ENCODE data around the gene KMO. TPM values are rescaled to one million over a fixed set of nuclear protein-coding genes. Genes with fewer than 3 reads are reported as not detected.

Gene KMO
- total and polyA plus RNA-seq, 2 of the 8 experiments (the other 6 are each of a cell fraction or from before 2014, with no cell fraction given) = not detected

- Histone ChIP-seq H3K79me1 (ENCODE audit: low read depth, low read length) (peaks cover 2% of the 10 kb centered on the region; the same call in 1 of the 2 replicates), H2BK120ac (replicated peaks; ENCODE audit: low read depth, low read length) (no peak within 1 kb of the TSS), H2AK5ac (ENCODE audit: low read depth, low read length) (no peak within 1 kb of the TSS), H2AFZ (ENCODE audit: low read length) (peak within 1 kb of the TSS; percentile 43), H3K56ac (replicated peaks; ENCODE audit: insufficient read length, low read depth, low read length) (no peak within 1 kb of the TSS), H4K8ac (ENCODE audit: extremely low read depth, insufficient read depth, low read length) (peak within 1 kb of the TSS; percentile 80), H3K27ac (ENCODE audit: low read depth, low read length) (0 out of 2 replicates have a peak within 1 kb of the TSS, but pooled peaks have one; percentile 27), H2BK5ac (ENCODE audit: low read depth, low read length) (peak within 1 kb of the TSS; percentile 60; the same call in 1 of the 2 replicates), H4K5ac (ENCODE audit: insufficient read length, low read depth, low read length) (peak within 1 kb of the TSS; percentile 69), H2BK12ac (ENCODE audit: low read depth, low read length) (no peak within 1 kb of the TSS), H4K20me1 (replicated peaks in 1 of 2; ENCODE audit: control insufficient read depth in 1 of 2, insufficient read depth in 2 of 2, low read length in 2 of 2) (no peaks in the 10 kb centered on the region), H3K4me3 (ENCODE audit: extremely low read depth in 1 of 4, insufficient read depth in 2 of 4, low read depth in 3 of 4, low read length in 4 of 4) (peak within 1 kb of the TSS; percentile 77 to 90 (median 84)), H3K79me2 (ENCODE audit: control insufficient read depth in 1 of 2, insufficient read depth in 2 of 2, low read length in 2 of 2) (peaks cover 0 to 36% of the 10 kb centered on the region in 2 experiments; a peak in 3 of 4 replicates), H3K23me2 (ENCODE audit: low read depth, low read length) (no peaks in the 10 kb centered on the region), H3K14ac (ENCODE audit: insufficient read length) (no peak within 1 kb of the TSS), H3K36me3 (ENCODE audit: control insufficient read depth in 2 of 4, insufficient read depth in 4 of 4, low read length in 3 of 4) (peaks cover 0 to 4% (median 0%) of the 10 kb centered on the region in 4 experiments; a peak in 2 of 8 replicates), H3K4me2 (ENCODE audit: insufficient read depth in 1 of 2, low read depth in 2 of 2, low read length in 2 of 2) (peak within 1 kb of the TSS; percentile 61 to 78), H3K4ac (replicated peaks; ENCODE audit: insufficient read length, low read depth, low read length) (no peak within 1 kb of the TSS), H3K9ac (replicated peaks in 1 of 4; ENCODE audit: extremely low read depth in 1 of 4, low read depth in 3 of 4, low read length in 3 of 4) (peak within 1 kb of the TSS; percentile 33 to 92 (median 53); a peak in 6 of 7 replicates), H4K91ac (replicated peaks; ENCODE audit: insufficient read length, low read length) (peak within 1 kb of the TSS; percentile 74), H3K27me3 (replicated peaks in 1 of 4; ENCODE audit: control insufficient read depth in 3 of 4, extremely low read depth in 1 of 4, insufficient read depth in 3 of 4, low read length in 3 of 4) (no peaks in the 10 kb centered on the region), H3K9me3 (ENCODE audit: insufficient read depth in 2 of 2, low read depth in 1 of 2, low read length in 1 of 2) (no peaks in the 10 kb centered on the region), H3K23ac (ENCODE audit: insufficient read length) (no peak within 1 kb of the TSS), H2BK20ac (ENCODE audit: low read length) (no peak within 1 kb of the TSS), H3K18ac (ENCODE audit: extremely low read depth, low read length) (peak within 1 kb of the TSS; percentile 11; the same call in 1 of the 2 replicates), H2BK15ac (ENCODE audit: low read length) (no peak within 1 kb of the TSS), H3K4me1 (replicated peaks in 1 of 4; ENCODE audit: control insufficient read depth in 3 of 4, insufficient read depth in 4 of 4, low read length in 3 of 4) (peaks cover 0 to 2% (median 0%) of the 10 kb centered on the region in 4 experiments; a peak in 1 of 7 replicates)
- ChIA-PET CTCF (ENCODE audit: partially characterized antibody) (interaction anchor here (0.6 to 1.8 kb wide), 4 partner anchors 17 to 632 kb away, joined by 3 to 5 read pairs (median 4); no protein-coding TSS in a partner anchor), POLR2A (ENCODE audit: partially characterized antibody) (interaction anchor here (0.6 kb wide), 3 partner anchors 65 to 325 kb away, joined by 3 to 6 read pairs (median 4); no protein-coding TSS in a partner anchor)
- DNase-seq (ENCODE audit: low read depth in 1 of 2, low spot score in 2 of 2) = peak; percentile 75 to 88
- FAIRE-seq = peak; percentile 83
- 1% methylated on average over 48 of the region's 70 CpGs; no CpG with 5 or more reads in 1 of the 2 experiments for WGBS, 2 experiments (ENCODE audit: extremely low coverage in 1 of 2, insufficient coverage in 1 of 2, insufficient read length in 1 of 2, insufficient replicate concordance in 2 of 2, low coverage in 1 of 2, low lambda C conversion rate in 2 of 2, missing lambda C conversion rate in 1 of 2)
- TF ChIP-seq SP1 (IDR thresholded peaks at IDR 0.05; ENCODE audit: low read depth, low read length) (peak; percentile 90; the same call in 1 of the 2 replicates), POLR2AphosphoS5 (IDR thresholded peaks at IDR 0.05; ENCODE audit: low read depth, low read length) (peak; percentile 23; the same call in 1 of the 2 replicates), SIN3A (conservative IDR thresholded peaks at IDR 0.05 in 1 of 2, IDR thresholded peaks at IDR 0.05 in 1 of 2; ENCODE audit: low read depth in 1 of 2, low read length in 2 of 2) (peak in 1 of 2 experiments; percentile 78; a peak in 3 of 4 replicates), CTBP2 (IDR thresholded peaks at IDR 0.05; ENCODE audit: borderline replicate concordance, insufficient read depth, insufficient read length, low read length) (no peak), EGR1 (IDR thresholded peaks at IDR 0.05; ENCODE audit: borderline replicate concordance, low read depth, low read length) (peak; percentile 56; the same call in 1 of the 2 replicates), HDAC2 (IDR thresholded peaks at IDR 0.05; ENCODE audit: borderline replicate concordance in 1 of 2, low read depth in 2 of 2, low read length in 2 of 2) (peak in 1 of 2 experiments; percentile 97; a peak in 3 of 4 replicates), KDM4A (IDR thresholded peaks at IDR 0.05; ENCODE audit: low read depth, low read length, severe bottlenecking) (peak; percentile 98), ASH2L (IDR thresholded peaks at IDR 0.05; ENCODE audit: low read length) (peak; percentile 98), SP4 (IDR thresholded peaks at IDR 0.05; ENCODE audit: low read length) (peak; percentile 66; the same call in 1 of the 2 replicates), MAX (IDR thresholded peaks at IDR 0.05) (peak; percentile 70)
Observed at GRCh38 chr1:241519308-241520079, 12.7 kb upstream of the KMO start, which contains the start of gene FH. FH (minus strand) TSS chr1:241519755; CDS start chr1:241519722, 33 bp downstream.
